Measurements from ENCODE around the gene INTS4.

- TF ChIP-seq CTCF (IDR thresholded peaks at IDR 0.05) (no peak), POLR2A (IDR thresholded peaks at IDR 0.05) (no peak)
Measured at GRCh38 chr11:77882396-77882795, 112.1 kb downstream of the INTS4 start.

Measured in heart left ventricle (tissue), 13 donors.